ENCODE results near the gene RTN4R.

Gene RTN4R

DNA sequence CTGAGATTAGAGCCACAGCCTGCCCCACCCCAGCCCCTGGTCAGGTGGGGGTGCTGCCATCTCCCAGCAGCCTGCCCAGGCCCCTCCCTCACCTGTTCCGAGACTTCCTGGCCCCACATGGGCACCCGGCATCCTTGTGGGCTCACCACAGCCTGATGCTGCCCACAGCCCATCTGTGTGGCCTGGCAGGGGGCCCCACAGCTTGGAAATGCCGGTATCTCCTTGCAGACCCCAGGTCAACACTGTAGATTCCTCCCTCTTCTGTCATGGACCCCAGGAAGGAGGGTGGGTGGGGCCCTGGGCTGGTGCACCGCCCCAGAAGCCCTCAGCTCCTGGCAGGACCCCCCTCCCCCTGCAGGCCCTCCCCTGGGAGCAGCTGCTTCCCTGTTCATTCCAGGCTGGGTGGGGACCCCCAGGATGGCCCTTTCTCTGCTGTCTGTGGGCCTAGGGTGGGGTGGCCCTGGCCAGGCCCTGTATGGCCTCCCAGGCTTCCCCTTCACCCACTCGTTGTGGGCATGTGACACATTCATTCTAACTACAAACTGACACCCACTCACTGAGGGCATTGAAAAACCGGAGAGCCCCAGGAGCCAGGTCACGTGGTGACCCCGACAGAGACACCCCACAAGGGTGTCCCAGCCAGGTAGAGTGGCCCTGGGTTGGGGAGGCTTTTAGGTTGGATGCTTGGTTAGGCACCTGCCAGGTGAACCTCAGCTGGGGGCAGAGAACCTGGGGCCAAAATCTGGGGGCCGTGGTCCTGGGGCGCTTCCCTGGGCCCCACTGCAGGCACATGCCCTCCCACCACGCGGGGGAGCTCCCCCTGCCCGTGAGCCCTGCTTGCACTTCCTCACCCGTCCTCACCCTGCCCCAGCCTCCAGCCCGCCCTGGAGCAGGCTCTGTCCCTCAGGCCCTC lies 73.2 kb downstream of the RTN4R start:
- no peak for DNase-seq

DNA sequence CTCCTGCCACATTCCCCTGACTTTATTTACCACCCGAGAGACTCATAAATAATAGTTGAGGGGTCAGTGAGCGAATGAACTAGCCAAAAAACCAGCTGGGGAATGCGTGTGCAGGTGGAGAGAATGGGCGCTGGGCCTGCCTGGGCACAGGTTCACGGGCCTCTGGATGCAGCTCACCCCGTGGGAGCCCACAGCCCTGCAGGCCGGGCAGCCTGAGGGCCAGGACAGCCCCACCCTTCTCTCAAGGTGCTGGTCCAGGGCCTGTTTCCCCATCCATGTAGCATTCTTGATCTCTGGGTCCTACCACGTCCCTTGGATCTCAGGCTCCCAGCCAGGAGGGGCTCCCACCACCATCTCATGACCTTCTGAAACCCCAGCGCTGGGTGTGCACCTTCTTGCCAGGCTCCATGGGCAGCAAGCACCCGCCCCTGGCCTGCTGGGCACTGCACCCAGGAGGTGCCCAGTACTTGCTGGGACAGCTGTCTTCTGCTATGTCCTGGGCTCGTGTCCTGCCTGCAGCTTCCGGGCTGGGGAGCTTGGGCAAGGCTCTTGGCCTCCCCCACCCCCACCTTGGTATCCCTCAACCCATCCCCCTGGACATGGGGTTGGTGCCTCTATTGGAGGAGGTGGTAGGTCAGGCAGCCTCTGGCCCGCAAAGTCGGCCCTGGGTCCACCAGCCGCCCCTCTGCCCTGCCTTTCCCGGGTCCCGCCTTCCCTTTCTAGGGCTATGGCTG lies 74.2 kb downstream of the RTN4R start:
- no peak for DNase-seq

DNA sequence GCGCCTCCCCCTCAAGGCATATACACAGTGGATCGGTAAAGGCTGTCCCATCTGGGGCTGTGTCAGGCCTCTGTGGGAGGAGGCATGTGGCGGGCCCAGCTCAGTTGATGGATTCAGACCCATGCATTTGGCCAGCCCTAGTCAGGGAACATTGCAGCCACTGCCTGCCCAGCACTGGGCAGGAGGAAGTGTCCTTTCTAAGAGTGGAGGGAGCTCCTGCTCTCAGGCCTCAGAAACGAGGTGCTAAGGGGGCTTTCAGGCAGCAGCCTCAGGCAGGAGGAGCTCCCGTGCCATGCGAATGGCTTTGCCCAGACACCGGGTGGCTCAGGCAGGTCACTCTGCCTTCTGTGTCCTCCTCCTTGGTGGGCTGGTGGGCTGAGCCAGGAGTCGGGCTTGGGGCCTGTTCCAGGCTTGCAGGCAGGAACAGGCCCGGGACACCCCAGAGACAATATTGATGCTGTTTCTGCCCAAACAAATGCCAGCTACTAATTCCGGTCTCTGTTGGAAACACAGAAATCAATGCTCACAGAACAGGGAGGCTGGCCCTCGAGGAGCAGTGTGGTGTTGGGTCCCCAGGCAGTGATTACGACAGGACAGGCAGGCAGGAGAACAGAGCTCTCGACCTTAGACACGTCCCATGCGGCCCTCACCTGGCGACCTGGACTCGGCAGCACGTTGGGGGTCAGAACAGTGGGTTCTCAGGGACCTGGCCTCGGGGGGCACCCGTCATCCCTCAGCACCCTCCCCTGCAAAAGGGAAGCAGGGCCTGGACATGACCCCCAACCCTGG lies 75.0 kb downstream of the RTN4R start:
- no peak for DNase-seq

- no peak for DNase-seq
These were observed 75.7 kb downstream of the RTN4R start for GRCh38 chr22:20192293-20192971.

DNA sequence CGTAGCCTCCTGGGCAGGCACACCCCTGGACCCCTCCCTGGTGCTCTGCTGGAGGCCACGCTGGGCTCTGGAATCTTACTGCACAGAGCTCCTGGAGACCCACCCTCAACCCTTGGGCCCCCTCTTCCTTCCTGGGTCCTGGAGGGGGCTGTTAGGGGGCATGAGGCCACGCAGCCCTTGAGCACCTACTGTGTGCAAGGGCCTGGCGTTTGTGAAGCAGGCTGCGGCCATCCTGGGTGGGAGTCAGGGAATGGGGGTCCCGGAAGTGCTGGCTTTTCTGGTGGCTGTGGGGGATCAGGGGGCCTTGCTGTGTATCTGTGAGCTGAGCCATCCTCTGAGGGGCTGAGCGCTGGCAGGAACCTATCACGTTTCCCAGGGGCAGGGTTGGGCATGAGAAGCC lies 76.3 kb downstream of the RTN4R start:
- no peak for DNase-seq

Data from NCI-H2029 (cell line).